HEK293T (cell line): ENCODE measurements around the gene MYO5B.

Experiments
- ARNT ChIP-seq: fragments of 450-650 bp; IDR thresholded peaks from 2 replicates; pipeline ENCODE4 v1.6.1; 2017; ENCODE audit warnings: mild to moderate bottlenecking
- BHLHE40 ChIP-seq: fragments of 450-650 bp; IDR thresholded peaks from 2 replicates; pipeline ENCODE4 v1.6.1; 2016; ENCODE audit warnings: mild to moderate bottlenecking, moderate library complexity, borderline replicate concordance
- L3MBTL2 ChIP-seq: fragments of 450-650 bp; conservative IDR thresholded peaks from 2 replicates; pipeline ENCODE4 v1.6.1; 2016; ENCODE audit warnings: mild to moderate bottlenecking
- LEF1 ChIP-seq: fragments of 450-650 bp; IDR thresholded peaks from 2 replicates; pipeline ENCODE4 v1.6.1; 2017; ENCODE audit warnings: mild to moderate bottlenecking, borderline replicate concordance
- SP1 ChIP-seq: fragments of 450-650 bp; IDR thresholded peaks from 2 replicates; pipeline ENCODE4 v1.6.1; 2017
- SUZ12 ChIP-seq: fragments of 450-650 bp; IDR thresholded peaks from 2 replicates; pipeline ENCODE4 v1.6.1; 2016; ENCODE audit warnings: mild to moderate bottlenecking
- TARDBP ChIP-seq: fragments of 450-650 bp; IDR thresholded peaks from 2 replicates; pipeline ENCODE4 v1.6.1; 2016
- ZNF384 ChIP-seq: fragments of 450-650 bp; IDR thresholded peaks from 2 replicates; pipeline ENCODE4 v1.6.1; 2016
- TF ChIP-seq, protein P1 (sequence below): fragments of 450-650 bp; IDR thresholded peaks from 2 replicates; pipeline ENCODE4 v1.6.1; 2016

DNA sequence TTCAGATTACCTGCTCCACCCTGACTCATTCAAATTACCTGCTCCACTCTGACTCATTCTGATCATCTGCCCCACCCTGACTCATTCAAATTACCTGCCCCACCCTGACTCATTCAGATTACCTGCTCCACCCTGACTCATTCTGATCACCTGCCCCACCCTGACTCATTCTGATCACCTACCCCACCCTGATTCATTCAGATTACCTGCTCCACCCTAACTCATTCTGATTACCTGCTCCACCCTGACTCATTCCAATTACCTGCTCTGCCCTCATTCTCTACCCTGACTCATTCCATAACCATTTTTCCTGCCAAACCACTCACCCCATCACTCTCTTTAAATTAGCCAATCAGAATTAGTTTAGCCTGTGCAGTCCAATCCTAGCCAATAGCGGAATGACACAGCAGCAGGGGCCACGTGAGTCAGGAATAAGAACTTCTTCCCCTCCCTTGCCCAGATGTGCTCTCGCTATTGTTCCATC, 45.2 kb upstream of the MYO5B start:
- TF ChIP-seq TARDBP (no peak), LEF1 (no peak), L3MBTL2 (no peak), SUZ12 (no peak), SP1 (no peak), BHLHE40 (no peak), ARNT (no peak), ZNF384 (no peak)
- TF ChIP-seq, protein P1, sequence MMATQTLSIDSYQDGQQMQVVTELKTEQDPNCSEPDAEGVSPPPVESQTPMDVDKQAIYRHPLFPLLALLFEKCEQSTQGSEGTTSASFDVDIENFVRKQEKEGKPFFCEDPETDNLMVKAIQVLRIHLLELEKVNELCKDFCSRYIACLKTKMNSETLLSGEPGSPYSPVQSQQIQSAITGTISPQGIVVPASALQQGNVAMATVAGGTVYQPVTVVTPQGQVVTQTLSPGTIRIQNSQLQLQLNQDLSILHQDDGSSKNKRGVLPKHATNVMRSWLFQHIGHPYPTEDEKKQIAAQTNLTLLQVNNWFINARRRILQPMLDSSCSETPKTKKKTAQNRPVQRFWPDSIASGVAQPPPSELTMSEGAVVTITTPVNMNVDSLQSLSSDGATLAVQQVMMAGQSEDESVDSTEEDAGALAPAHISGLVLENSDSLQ, result no peak
